ENCODE data around the gene PLCE1.

The PLCE1 gene

DNA sequence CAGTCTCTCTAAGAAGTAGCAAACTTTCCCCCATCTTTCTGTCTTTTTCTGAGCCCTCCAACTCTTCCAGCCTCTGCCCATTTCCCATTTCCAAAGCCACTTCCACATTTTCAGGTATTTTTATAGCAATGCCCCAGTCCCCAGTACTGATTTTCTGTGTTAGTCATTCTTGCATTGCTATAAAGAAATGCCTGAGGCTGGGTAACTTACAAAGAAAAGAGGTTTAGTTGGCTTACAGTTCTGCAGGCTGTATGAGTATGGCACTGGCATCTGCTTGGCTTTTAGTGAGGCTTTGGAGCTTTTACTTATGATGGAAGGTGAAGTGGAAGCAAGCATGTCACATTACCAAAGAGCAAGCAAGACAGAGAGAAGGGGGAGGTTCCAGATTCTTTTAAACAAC is 17.2 kb downstream of the PLCE1 start:
- Histone ChIP-seq H3K4me3 (ENCODE audit: insufficient read length, low read depth) (no peak overlapping the region), H3K4me1 (ENCODE audit: insufficient read depth, insufficient read length) (no peaks in the 10 kb centered on the region), H3K9me3 (ENCODE audit: insufficient read depth, low read length) (peaks cover 14% of the 10 kb centered on the region; the same call in 1 of the 2 replicates)

DNA sequence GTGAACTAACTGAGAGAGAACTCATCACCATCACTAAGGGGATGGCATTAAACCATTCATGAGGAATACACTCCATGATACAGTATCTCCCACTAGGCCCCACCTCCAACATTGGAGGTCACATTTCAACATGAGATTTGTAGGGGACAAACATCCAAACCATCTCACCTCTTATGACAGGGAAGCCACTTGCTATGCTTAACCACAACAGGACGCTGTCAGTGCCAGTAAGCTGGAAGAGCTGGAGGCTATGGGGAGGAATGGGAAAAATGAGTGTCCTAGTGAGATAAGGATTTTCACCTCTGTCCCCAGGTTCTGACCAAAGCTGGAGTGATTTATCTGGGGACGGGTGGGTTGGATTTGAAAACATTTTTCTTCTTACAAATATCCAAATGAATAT is 17.6 kb downstream of the PLCE1 start:
- TF ChIP-seq ZNF274 (IDR thresholded peaks at IDR 0.05; ENCODE audit: low read depth, low read length) (no peak), SUZ12 (IDR thresholded peaks at IDR 0.05; ENCODE audit: extremely low read depth, insufficient read depth, insufficient read length) (no peak), YY1 (IDR thresholded peaks at IDR 0.05; ENCODE audit: insufficient read depth, insufficient read length) (no peak)
- no peak for DNase-seq (ENCODE audit: low read depth, low spot score)
- no peak overlapping the region for H3K4me3 ChIP-seq (ENCODE audit: insufficient read length, low read depth)
- H3K4me1 ChIP-seq (ENCODE audit: insufficient read depth, insufficient read length), result no peaks in the 10 kb centered on the region
- peaks cover 14% of the 10 kb centered on the region; the same call in 1 of the 2 replicates for H3K9me3 ChIP-seq (ENCODE audit: insufficient read depth, low read length)
- no peaks in the 10 kb centered on the region for H3K36me3 ChIP-seq (ENCODE audit: insufficient read depth, insufficient read length, low read length)
- H3K27me3 ChIP-seq (ENCODE audit: insufficient read depth, insufficient read length), result no peaks in the 10 kb centered on the region
- H3K9ac ChIP-seq (ENCODE audit: insufficient read length, low read depth), result no peak overlapping the region

More for the DNA sequence above, 17.2 kb downstream of the PLCE1 start:
- Histone ChIP-seq H3K36me3 (ENCODE audit: insufficient read depth, insufficient read length, low read length) (no peaks in the 10 kb centered on the region), H3K27me3 (ENCODE audit: insufficient read depth, insufficient read length) (no peaks in the 10 kb centered on the region), H3K9ac (ENCODE audit: insufficient read length, low read depth) (no peak overlapping the region)
- no peak for TF ChIP-seq SUZ12 (IDR thresholded peaks at IDR 0.05; ENCODE audit: extremely low read depth, insufficient read depth, insufficient read length)
- no peak for TF ChIP-seq YY1 (IDR thresholded peaks at IDR 0.05; ENCODE audit: insufficient read depth, insufficient read length)
- no peak for TF ChIP-seq ZNF274 (IDR thresholded peaks at IDR 0.05; ENCODE audit: low read depth, low read length)
- no peak for DNase-seq (ENCODE audit: low read depth, low spot score)

DNA sequence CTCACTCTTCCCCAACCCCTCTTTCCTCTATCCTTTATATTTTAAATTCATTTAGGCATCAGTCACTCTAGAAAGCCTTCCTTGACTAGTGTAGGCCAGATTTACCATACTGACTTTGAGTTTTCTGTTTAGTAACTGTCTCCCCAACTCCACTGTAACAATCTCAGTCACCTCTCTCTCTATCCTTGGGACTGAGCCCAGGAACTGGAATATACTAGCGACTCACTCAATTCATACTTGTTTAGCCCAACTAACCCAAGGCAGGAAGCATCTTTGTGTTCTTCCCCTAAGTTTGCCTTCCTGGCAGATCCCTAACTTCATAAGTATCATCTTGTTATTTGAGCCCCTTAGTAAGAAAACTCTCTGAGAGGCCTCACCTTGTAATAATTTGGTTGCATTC is 19.1 kb downstream of the PLCE1 start:
- Histone ChIP-seq H3K9me3 (ENCODE audit: insufficient read depth, low read length) (peaks cover 14% of the 10 kb centered on the region; the same call in 1 of the 2 replicates), H3K4me3 (ENCODE audit: insufficient read length, low read depth) (no peak overlapping the region), H3K9ac (ENCODE audit: insufficient read length, low read depth) (no peak overlapping the region), H3K36me3 (ENCODE audit: insufficient read depth, insufficient read length, low read length) (no peaks in the 10 kb centered on the region), H3K27me3 (ENCODE audit: insufficient read depth, insufficient read length) (no peaks in the 10 kb centered on the region), H3K4me1 (ENCODE audit: insufficient read depth, insufficient read length) (no peaks in the 10 kb centered on the region)
- no peak for DNase-seq (ENCODE audit: low read depth, low spot score)
- TF ChIP-seq SUZ12 (IDR thresholded peaks at IDR 0.05; ENCODE audit: extremely low read depth, insufficient read depth, insufficient read length) (no peak), YY1 (IDR thresholded peaks at IDR 0.05; ENCODE audit: insufficient read depth, insufficient read length) (no peak), ZNF274 (IDR thresholded peaks at IDR 0.05; ENCODE audit: low read depth, low read length) (no peak)

DNA sequence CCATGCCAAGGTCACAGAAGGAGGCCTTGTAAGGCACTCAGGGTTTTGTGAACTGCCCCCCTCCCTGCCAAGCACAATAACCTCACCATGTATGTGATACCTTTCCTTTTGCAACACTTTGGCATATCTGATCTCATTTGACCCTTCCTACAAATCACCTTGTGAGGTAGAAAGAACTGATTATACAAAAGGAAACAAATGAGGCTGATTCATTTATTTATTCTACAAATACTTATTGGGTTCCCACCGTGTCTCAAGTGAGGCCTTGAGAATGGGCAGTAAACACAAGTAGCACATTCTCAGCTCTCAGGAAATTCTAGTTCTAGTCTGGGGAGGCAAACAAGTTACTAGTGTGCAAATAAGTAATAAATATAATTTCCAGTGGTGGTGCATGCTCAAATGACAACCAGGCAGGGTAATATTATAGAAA is 19.6 kb downstream of the PLCE1 start:
- H3K4me3 ChIP-seq (ENCODE audit: insufficient read length, low read depth), result no peak overlapping the region
- H3K9me3 ChIP-seq (ENCODE audit: insufficient read depth, low read length), result peaks cover 14% of the 10 kb centered on the region; the same call in 1 of the 2 replicates
- H3K27me3 ChIP-seq (ENCODE audit: insufficient read depth, insufficient read length), result no peaks in the 10 kb centered on the region
- no peak for DNase-seq (ENCODE audit: low read depth, low spot score)
- H3K9ac ChIP-seq (ENCODE audit: insufficient read length, low read depth), result no peak overlapping the region
- H3K4me1 ChIP-seq (ENCODE audit: insufficient read depth, insufficient read length), result no peaks in the 10 kb centered on the region
- no peaks in the 10 kb centered on the region for H3K36me3 ChIP-seq (ENCODE audit: insufficient read depth, insufficient read length, low read length)
- TF ChIP-seq YY1 (IDR thresholded peaks at IDR 0.05; ENCODE audit: insufficient read depth, insufficient read length) (no peak), ZNF274 (IDR thresholded peaks at IDR 0.05; ENCODE audit: low read depth, low read length) (no peak), SUZ12 (IDR thresholded peaks at IDR 0.05; ENCODE audit: extremely low read depth, insufficient read depth, insufficient read length) (no peak)

DNA sequence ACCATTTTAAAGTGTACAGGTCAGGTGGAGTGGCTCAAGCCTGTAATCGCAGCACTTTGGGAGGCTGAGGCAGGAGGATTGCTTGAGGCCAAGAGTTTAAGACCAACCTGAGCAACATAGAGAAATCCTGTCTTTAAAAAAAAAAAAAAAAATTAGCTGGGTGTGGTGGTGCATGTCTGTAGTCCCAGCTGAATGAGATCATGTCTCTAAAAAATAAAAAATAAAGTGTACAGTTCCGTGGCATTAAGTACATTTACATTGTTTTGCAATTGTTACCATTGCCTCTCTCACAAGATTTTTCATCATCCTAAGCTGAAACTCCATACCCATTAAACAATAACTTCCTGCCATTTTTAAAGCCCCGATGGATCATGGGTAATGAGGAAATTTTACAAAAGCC is 20.6 kb downstream of the PLCE1 start:
- peaks cover 12% of the 10 kb centered on the region; the same call in 1 of the 2 replicates for H3K9me3 ChIP-seq (ENCODE audit: insufficient read depth, low read length)
- no peak overlapping the region for H3K4me3 ChIP-seq (ENCODE audit: insufficient read length, low read depth)
- H3K36me3 ChIP-seq (ENCODE audit: insufficient read depth, insufficient read length, low read length), result no peaks in the 10 kb centered on the region
- no peaks in the 10 kb centered on the region for H3K27me3 ChIP-seq (ENCODE audit: insufficient read depth, insufficient read length)
- TF ChIP-seq ZNF274 (IDR thresholded peaks at IDR 0.05; ENCODE audit: low read depth, low read length), result no peak
- DNase-seq (ENCODE audit: low read depth, low spot score), result no peak
- no peak overlapping the region for H3K9ac ChIP-seq (ENCODE audit: insufficient read length, low read depth)
- H3K4me1 ChIP-seq (ENCODE audit: insufficient read depth, insufficient read length), result no peaks in the 10 kb centered on the region

DNA sequence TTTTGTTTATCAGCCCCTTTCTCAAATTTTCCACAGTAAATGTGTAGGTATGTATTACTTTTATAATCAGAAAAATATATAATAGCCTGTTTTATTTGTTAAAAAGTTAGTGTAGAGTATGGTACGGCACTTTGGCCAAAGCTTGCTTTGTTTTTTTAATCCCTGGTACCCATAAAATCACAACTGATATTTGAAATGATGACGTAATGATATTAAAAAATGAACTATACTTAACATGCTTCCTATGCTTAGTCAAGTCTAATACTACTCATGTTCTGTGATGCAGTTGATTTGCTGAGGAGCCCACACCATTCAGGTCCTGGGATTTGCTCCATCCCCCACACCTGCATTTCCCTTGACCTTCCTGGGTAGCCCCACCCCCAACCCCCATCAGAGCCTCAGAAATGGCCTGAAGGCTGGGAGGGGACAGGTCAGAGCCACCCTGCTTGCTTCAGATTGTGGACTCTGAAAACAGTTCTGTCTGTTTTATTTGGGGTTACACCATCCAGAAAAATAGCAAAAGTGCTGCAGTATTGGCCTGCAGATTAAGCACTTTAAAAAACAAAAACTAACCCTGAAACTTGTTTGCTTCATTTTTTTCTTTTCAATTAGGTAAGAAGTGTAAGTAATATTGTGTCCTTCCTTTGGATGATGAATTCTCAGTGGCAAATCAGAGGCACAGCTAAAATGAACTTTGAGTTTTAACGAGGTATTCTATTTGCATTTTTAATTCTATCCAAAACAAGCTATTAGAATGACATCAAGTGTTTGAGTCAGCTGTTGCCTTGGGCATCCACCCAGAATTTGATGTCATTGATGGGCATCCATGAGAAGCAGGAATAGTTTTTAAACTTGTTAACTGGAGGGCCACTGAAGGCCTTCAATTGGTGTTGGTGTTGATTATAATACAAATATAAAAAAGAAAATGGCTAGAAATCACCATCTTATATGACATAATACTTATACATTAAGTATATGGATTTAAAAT is 23.3 kb downstream of the PLCE1 start:
- DNase-seq (ENCODE audit: low read depth, low spot score), result no peak
- Histone ChIP-seq H3K9ac (ENCODE audit: insufficient read length, low read depth) (no peak overlapping the region), H3K36me3 (ENCODE audit: insufficient read depth, insufficient read length, low read length) (no peaks in the 10 kb centered on the region), H3K9me3 (ENCODE audit: insufficient read depth, low read length) (no peaks in the 10 kb centered on the region), H3K27me3 (ENCODE audit: insufficient read depth, insufficient read length) (no peaks in the 10 kb centered on the region), H3K4me3 (ENCODE audit: insufficient read length, low read depth) (no peak overlapping the region), H3K4me1 (ENCODE audit: insufficient read depth, insufficient read length) (no peaks in the 10 kb centered on the region)
- no peak for TF ChIP-seq SUZ12 (IDR thresholded peaks at IDR 0.05; ENCODE audit: extremely low read depth, insufficient read depth, insufficient read length)

DNA sequence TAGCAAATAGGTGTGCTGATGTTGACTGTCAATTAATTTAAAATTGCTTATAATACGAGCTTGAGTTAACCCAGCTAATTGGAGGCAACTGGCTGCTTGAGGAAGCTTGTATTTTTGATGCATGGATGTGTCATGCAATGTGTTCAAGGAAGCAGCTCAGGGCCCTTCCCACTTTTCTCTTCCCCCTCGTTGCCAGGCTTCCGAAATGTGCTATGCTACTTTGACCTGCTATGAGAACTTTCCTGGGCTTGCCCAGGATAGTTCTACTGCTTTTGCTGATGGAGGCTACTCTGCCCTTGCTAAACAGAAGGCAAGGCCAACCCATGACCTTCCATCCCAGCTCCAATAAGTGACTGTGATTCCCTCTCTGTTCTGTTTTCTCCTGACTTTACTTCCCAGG is 24.4 kb downstream of the PLCE1 start:
- no peak for TF ChIP-seq YY1 (IDR thresholded peaks at IDR 0.05; ENCODE audit: insufficient read depth, insufficient read length)
- no peak for TF ChIP-seq ZNF274 (IDR thresholded peaks at IDR 0.05; ENCODE audit: low read depth, low read length)
- no peak for TF ChIP-seq SUZ12 (IDR thresholded peaks at IDR 0.05; ENCODE audit: extremely low read depth, insufficient read depth, insufficient read length)
- H3K4me1 ChIP-seq (ENCODE audit: insufficient read depth, insufficient read length), result no peaks in the 10 kb centered on the region
- no peak overlapping the region for H3K9ac ChIP-seq (ENCODE audit: insufficient read length, low read depth)
- no peak overlapping the region for H3K4me3 ChIP-seq (ENCODE audit: insufficient read length, low read depth)
- H3K27me3 ChIP-seq (ENCODE audit: insufficient read depth, insufficient read length), result no peaks in the 10 kb centered on the region
- no peak for DNase-seq (ENCODE audit: low read depth, low spot score)
- H3K9me3 ChIP-seq (ENCODE audit: insufficient read depth, low read length), result no peaks in the 10 kb centered on the region
- H3K36me3 ChIP-seq (ENCODE audit: insufficient read depth, insufficient read length, low read length), result no peaks in the 10 kb centered on the region

Measured in NT2/D1 (cell line).